Calu3 (cell line): ENCODE data around the gene TNPO3. TPM values are rescaled to one million over a fixed set of nuclear protein-coding genes. Genes with fewer than 3 reads are reported as not detected.

Source experiments
- BruUV-seq: library from RNA; stranded (reverse); fragments of 400-500 nt; replicated peaks from 2 replicates; lab custom pipeline; 2021; lab: Mats Ljungman, UMichigan
- CTCF ChIA-PET: fragments of 300-600 bp; sonication (Branson Sonifier 250); formaldehyde crosslinking; loops from one replicate; lab custom pipeline; 2022; ENCODE audit warnings: antibody characterized with exemption; lab: Charles Lee
- DNase-seq: peaks from one replicate; pipeline ENCODE4 v3.0.0; 2022
- H3K27ac Mint-ChIP-seq: one replicate; pipeline ENCODE4 v1.8.0; 2022; ENCODE audit warnings: mixed read lengths; ENCODE audit not compliant: unreplicated experiment
- H3K27me3 Mint-ChIP-seq: one replicate; pipeline ENCODE4 v1.8.0; 2022; ENCODE audit warnings: mixed read lengths; ENCODE audit not compliant: unreplicated experiment
- H3K36me3 Mint-ChIP-seq: one replicate; pipeline ENCODE4 v1.8.0; 2022; ENCODE audit warnings: mild to moderate bottlenecking, moderate library complexity, mixed read lengths; ENCODE audit not compliant: insufficient read depth, unreplicated experiment
- H3K4me1 Mint-ChIP-seq: one replicate; pipeline ENCODE4 v1.8.0; 2022; ENCODE audit warnings: mild to moderate bottlenecking, low read depth, mixed read lengths; ENCODE audit not compliant: unreplicated experiment
- H3K4me3 Mint-ChIP-seq: one replicate; pipeline ENCODE4 v1.8.0; 2022; ENCODE audit warnings: mild to moderate bottlenecking, low read depth, moderate library complexity, mixed read lengths; ENCODE audit not compliant: unreplicated experiment
- H3K9me3 Mint-ChIP-seq: one replicate; pipeline ENCODE4 v1.8.0; 2022; ENCODE audit warnings: low read depth, mixed read lengths; ENCODE audit not compliant: unreplicated experiment
- CTCF ChIP-seq: fragments of 200-600 bp; IDR thresholded peaks from one replicate; pipeline ENCODE4 v1.8.0; 2022; ENCODE audit warnings: antibody characterized with exemption; ENCODE audit not compliant: unreplicated experiment
- intact Hi-C: fragments of 100-400 bp; cut with micrococcal nuclease; formaldehyde crosslinking; loops from one replicate; pipeline ENCODE4 v1.10.0; 2022; ENCODE audit not compliant: unreplicated experiment
- total RNA-seq: library from RNA; stranded (reverse); gene quantifications from 2 replicates; pipeline ENCODE4 v1.2.3, GENCODE V29; 2022

The TNPO3 gene
- total RNA-seq, 1 experiment from 2014 or later: 47.1 TPM

GRCh38 chr7:128939075-128939860 is 115.6 kb downstream of the TNPO3 start:
- Mint-ChIP-seq H3K9me3 (no peaks in the 10 kb centered on the region), H3K27me3 (no peaks in the 10 kb centered on the region), H3K4me1 (peaks cover 17% of the 10 kb centered on the region), H3K36me3 (peaks cover 18% of the 10 kb centered on the region), H3K4me3 (peak overlapping the region; percentile 81), H3K27ac (no peak overlapping the region)
- BruUV-seq: no TSS peak
- intact Hi-C loops: no loop called here
- CTCF ChIA-PET: interaction anchor here (0.6 kb wide), 1 partner anchor 18 kb away, joined by 3 read pairs; no protein-coding TSS in a partner anchor
- no peak for DNase-seq
- no peak for TF ChIP-seq CTCF

DNA sequence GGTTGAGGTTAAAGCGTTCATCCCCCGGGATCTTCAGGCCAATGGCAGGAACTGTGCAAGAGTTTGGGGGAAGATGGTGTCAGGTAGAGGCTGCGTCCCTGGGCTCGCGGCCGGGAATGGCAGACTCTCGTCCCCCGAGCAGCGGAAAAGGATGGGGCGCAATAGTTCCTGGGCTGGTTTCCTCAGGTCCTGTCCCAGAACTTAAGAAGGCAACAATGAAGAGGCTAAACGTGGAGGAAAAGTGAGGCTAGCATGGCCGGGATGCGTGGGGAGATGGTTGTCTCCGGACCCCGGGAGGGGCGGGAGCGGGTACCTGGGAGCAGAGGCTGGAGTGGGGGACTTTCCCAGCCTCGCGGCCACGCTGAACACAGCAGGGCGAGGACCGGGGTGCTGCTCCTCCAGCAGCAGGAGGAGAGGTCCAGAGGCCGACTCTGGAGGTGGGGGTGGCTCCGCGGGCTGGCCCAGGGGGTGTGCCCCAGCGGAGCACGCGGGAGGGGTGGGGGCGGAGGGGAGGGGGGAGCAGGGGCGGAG is 116.3 kb downstream of the TNPO3 start:
- intact Hi-C loops: no loop called here
- Mint-ChIP-seq H3K27me3 (no peaks in the 10 kb centered on the region), H3K4me3 (peak overlapping the region; percentile 81), H3K4me1 (peaks cover 17% of the 10 kb centered on the region), H3K36me3 (peaks cover 18% of the 10 kb centered on the region), H3K9me3 (no peaks in the 10 kb centered on the region), H3K27ac (peak overlapping the region; percentile 18)
- no peak for TF ChIP-seq CTCF
- CTCF ChIA-PET: no interaction called here
- no TSS peak for BruUV-seq
- peak; percentile 15 for DNase-seq

DNA sequence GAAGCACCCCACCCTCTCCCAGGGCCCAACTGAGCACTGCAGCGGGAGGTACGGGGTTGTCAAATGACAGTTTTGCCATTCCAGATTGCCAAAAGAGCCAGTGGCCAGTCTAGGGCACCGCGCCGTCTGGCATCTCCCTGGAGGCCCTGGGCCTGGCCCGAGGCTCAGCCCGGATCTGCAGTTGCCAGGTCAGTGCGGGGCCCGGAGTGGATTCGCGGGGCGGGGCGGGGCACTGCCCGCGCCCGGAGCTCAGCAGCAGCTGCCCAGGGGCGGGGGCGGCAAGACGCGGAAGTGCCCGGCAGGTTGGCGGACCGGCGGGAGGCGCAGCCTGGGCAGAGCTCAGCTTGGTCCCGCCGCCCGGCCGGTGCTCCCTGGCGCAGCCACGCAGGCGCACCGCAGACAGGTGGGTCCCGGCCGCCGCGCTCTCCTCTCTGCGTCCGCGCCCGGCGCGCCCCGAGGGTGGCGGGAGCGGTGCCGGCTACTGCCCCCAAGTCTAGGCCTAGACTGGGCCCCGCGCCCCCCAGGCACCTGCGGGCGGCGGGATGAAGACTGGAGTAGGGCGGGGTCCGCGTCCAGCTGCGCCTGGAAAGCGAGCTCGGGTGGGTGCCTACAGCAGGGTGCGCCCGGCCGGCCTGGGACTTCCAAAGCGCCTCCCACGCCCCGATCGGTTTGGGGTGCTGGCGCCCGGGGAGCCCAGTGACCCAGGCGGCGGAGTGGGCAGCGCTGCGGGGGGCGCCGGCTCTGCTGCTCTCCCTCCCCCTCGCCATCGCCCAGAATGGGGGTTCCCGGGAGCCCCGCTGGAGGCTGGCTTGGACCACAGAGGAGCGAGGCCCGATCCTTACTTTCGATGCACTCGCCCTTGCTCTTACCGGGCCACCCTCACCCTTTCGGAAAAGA is 117.0 kb downstream of the TNPO3 start, which contains the start of gene IRF5:
IRF5 (plus strand) TSS at position 281 of the 897 bp plus-strand sequence. CDS start 4,155 bp downstream, outside the sequence.
- Mint-ChIP-seq H3K27ac (peak within 1 kb of the TSS; percentile 18), H3K27me3 (no peaks in the 10 kb centered on the region), H3K9me3 (no peaks in the 10 kb centered on the region), H3K4me1 (peaks cover 17% of the 10 kb centered on the region), H3K36me3 (peaks cover 18% of the 10 kb centered on the region), H3K4me3 (peak within 1 kb of the TSS; percentile 81)
- intact Hi-C loops: no loop called here
- CTCF ChIA-PET: no interaction called here
- TF ChIP-seq CTCF: no peak
- no TSS peak for BruUV-seq
- peak; percentile 81 for DNase-seq

GRCh38 chr7:128937271-128937646 is 117.7 kb downstream of the TNPO3 start:
- H3K27me3 Mint-ChIP-seq: no peaks in the 10 kb centered on the region
- no peak for DNase-seq
- no peaks in the 10 kb centered on the region for H3K9me3 Mint-ChIP-seq
- peak overlapping the region; percentile 81 for H3K4me3 Mint-ChIP-seq
- intact Hi-C loops: no loop called here
- no TSS peak for BruUV-seq
- peaks cover 18% of the 10 kb centered on the region for H3K36me3 Mint-ChIP-seq
- H3K27ac Mint-ChIP-seq: no peak overlapping the region
- no peak for TF ChIP-seq CTCF
- CTCF ChIA-PET: no interaction called here
- peaks cover 17% of the 10 kb centered on the region for H3K4me1 Mint-ChIP-seq
